Measurements from ENCODE around the gene ASGR1.
"Not testable (repeated sequence)": the region's sequence is repeated elsewhere in the genome, so short reads cannot be mapped to it uniquely, and the experiment has no call there.

ASGR1 gene

DNA sequence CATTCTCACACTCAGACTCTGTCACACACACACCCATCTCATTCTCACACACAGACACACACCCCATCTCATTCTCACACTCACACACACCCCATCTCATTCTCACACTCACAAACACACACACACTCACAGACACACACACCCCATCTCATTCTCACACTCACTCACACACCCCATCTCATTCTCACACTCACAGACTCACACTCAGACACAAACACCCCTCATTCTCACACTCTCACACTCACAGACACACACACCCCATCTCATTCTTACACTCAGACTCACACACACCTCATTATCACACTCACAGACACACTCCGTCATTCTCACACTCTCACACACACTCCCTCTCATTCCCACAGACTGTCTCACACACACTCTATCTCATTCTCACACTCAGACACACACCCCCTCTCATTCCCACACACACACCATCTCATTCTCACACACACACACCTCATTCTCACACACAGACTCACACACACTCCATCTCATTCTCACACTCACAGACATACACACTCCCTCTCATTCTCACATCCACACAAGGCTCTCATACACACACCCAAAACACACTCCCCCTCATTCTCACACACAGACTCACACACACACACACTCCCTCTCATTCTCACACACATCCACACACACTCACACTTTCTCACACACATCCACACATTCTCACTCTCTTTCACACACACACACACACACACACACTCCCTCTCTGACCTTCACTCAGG is 2.9 kb downstream of the ASGR1 start:
- DNase-seq (ENCODE audit: low spot score) = no peak
- no peak overlapping the region for H3K27ac ChIP-seq (ENCODE audit: poor library complexity, severe bottlenecking)
- no peaks in the 10 kb centered on the region for H3K9me3 ChIP-seq (ENCODE audit: severe bottlenecking)
- H3K4me1 ChIP-seq (ENCODE audit: insufficient read depth, poor library complexity, severe bottlenecking) = no peaks in the 10 kb centered on the region
- H3K27me3 ChIP-seq (ENCODE audit: insufficient read depth, poor library complexity, severe bottlenecking) = no peaks in the 10 kb centered on the region
- H3K4me3 ChIP-seq (ENCODE audit: severe bottlenecking) = no peak overlapping the region
- no peak for ATAC-seq (ENCODE audit: low read depth)
- TF ChIP-seq, protein P1, sequence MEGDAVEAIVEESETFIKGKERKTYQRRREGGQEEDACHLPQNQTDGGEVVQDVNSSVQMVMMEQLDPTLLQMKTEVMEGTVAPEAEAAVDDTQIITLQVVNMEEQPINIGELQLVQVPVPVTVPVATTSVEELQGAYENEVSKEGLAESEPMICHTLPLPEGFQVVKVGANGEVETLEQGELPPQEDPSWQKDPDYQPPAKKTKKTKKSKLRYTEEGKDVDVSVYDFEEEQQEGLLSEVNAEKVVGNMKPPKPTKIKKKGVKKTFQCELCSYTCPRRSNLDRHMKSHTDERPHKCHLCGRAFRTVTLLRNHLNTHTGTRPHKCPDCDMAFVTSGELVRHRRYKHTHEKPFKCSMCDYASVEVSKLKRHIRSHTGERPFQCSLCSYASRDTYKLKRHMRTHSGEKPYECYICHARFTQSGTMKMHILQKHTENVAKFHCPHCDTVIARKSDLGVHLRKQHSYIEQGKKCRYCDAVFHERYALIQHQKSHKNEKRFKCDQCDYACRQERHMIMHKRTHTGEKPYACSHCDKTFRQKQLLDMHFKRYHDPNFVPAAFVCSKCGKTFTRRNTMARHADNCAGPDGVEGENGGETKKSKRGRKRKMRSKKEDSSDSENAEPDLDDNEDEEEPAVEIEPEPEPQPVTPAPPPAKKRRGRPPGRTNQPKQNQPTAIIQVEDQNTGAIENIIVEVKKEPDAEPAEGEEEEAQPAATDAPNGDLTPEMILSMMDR (IDR thresholded peaks at IDR 0.05; ENCODE audit: poor library complexity, severe bottlenecking) = no peak
- no peaks in the 10 kb centered on the region for H3K36me3 ChIP-seq (ENCODE audit: low read depth)

DNA sequence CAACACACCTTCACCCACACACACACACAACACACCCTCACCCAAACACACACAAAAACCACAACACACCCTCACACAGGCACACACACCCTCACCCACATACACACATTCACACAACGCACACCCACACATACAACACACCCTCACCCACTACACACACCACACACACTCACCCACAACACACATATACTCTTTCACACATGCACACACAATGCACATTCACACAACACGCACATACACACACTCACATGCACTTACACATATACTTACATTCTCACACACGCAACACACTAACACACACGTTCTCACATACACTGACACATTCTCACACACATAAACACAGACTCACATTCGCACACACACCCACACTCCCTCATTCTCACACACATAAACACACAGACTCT is 3.8 kb downstream of the ASGR1 start:
- H3K4me3 ChIP-seq (ENCODE audit: severe bottlenecking) = no peak overlapping the region
- TF ChIP-seq, protein P1 (IDR thresholded peaks at IDR 0.05; ENCODE audit: poor library complexity, severe bottlenecking) = no peak
- ATAC-seq (ENCODE audit: low read depth) = no peak
- no peaks in the 10 kb centered on the region for H3K27me3 ChIP-seq (ENCODE audit: insufficient read depth, poor library complexity, severe bottlenecking)
- DNase-seq (ENCODE audit: low spot score) = no peak
- no peaks in the 10 kb centered on the region for H3K4me1 ChIP-seq (ENCODE audit: insufficient read depth, poor library complexity, severe bottlenecking)
- no peak overlapping the region for H3K27ac ChIP-seq (ENCODE audit: poor library complexity, severe bottlenecking)
- no peaks in the 10 kb centered on the region for H3K36me3 ChIP-seq (ENCODE audit: low read depth)
- peaks cover 1% of the 10 kb centered on the region for H3K9me3 ChIP-seq (ENCODE audit: severe bottlenecking)

DNA sequence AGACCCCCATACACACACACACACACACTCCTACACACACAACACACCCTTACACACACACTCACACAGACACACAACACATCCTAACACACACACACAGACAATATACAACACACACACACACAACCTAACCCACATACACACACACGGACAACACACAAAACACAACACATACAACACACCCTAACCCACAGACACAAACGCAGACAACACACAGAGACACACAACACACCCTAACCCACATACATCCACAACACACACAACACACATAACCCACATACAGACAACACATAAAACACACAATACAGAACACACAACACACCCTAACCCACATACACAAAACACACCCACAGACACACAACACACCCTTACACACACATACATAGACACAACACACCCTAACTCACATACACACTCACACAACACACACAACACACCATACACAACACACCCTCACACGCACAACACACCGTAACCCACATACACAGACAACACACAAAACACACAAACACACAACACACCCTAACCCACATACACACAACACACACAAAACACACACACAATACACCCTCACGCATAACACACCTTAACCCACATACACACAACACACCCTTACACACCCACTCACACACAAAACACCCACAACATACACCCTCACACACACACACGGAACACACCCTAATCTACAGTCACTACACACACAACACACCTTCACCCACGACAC is 4.4 kb downstream of the ASGR1 start:
- no peaks in the 10 kb centered on the region for H3K4me1 ChIP-seq (ENCODE audit: insufficient read depth, poor library complexity, severe bottlenecking)
- no peak overlapping the region for H3K27ac ChIP-seq (ENCODE audit: poor library complexity, severe bottlenecking)
- H3K36me3 ChIP-seq (ENCODE audit: low read depth) = no peaks in the 10 kb centered on the region
- ATAC-seq (ENCODE audit: low read depth) (no peak), DNase-seq (ENCODE audit: low spot score) (no peak)
- H3K9me3 ChIP-seq (ENCODE audit: severe bottlenecking) = peaks cover 3% of the 10 kb centered on the region
- no peak overlapping the region for H3K4me3 ChIP-seq (ENCODE audit: severe bottlenecking)
- TF ChIP-seq, protein P1 (IDR thresholded peaks at IDR 0.05; ENCODE audit: poor library complexity, severe bottlenecking) = no peak
- no peaks in the 10 kb centered on the region for H3K27me3 ChIP-seq (ENCODE audit: insufficient read depth, poor library complexity, severe bottlenecking)

DNA sequence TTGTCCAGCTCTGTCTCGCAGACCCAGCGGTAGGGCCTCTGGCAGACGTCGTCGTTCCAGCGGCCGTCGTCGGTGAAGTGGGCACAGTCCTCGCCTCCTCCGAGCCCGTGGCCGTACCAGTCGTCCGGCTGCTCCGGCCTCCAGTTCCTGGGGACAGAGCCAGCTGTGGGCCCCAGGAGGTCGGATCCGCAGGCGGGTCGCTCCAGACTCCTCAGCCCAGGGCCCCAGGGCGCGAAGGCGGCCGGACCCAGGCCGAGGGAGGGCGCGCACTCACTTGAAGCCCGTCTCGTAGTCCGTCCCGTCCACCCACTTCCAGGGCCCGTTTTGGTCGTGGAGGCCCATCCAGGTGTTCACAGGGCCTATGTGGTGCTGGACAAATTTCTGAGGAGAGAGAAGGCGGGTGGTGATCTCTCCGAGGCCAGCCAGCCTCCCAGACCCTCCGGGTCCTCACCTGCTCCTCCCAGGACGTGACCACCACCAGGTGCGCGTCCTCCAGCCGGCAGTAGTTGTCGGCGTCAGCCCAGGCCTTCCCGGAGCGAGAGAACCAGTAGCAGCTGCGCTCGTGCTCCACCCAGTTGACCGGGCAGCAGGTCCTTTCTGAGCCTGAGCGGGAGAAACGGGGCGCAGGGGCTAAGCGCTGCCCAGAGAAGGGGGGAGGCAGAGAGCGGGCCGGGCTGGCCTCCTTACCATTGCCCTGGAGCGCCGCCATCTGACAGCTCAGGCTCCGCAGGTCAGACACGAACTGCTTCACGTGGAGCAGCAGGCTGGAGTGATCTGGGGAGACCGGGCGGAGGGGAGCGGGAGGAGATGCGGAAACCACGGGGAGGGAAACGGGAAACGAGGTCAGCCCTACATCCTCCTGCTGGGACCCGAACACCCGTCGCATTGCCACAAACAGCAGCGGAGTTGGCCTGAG is 5.2 kb downstream of the ASGR1 start:
- Histone ChIP-seq H3K9me3 (ENCODE audit: severe bottlenecking) (peaks cover 3% of the 10 kb centered on the region), H3K27ac (ENCODE audit: poor library complexity, severe bottlenecking) (no peak overlapping the region), H3K27me3 (ENCODE audit: insufficient read depth, poor library complexity, severe bottlenecking) (no peaks in the 10 kb centered on the region), H3K36me3 (ENCODE audit: low read depth) (no peaks in the 10 kb centered on the region), H3K4me3 (ENCODE audit: severe bottlenecking) (no peak overlapping the region), H3K4me1 (ENCODE audit: insufficient read depth, poor library complexity, severe bottlenecking) (no peaks in the 10 kb centered on the region)
- TF ChIP-seq, protein P1 (IDR thresholded peaks at IDR 0.05; ENCODE audit: poor library complexity, severe bottlenecking) = no peak
- DNase-seq (ENCODE audit: low spot score) (no peak), ATAC-seq (ENCODE audit: low read depth) (peak; percentile 37; the same call in 2 of the 3 replicates)

DNA sequence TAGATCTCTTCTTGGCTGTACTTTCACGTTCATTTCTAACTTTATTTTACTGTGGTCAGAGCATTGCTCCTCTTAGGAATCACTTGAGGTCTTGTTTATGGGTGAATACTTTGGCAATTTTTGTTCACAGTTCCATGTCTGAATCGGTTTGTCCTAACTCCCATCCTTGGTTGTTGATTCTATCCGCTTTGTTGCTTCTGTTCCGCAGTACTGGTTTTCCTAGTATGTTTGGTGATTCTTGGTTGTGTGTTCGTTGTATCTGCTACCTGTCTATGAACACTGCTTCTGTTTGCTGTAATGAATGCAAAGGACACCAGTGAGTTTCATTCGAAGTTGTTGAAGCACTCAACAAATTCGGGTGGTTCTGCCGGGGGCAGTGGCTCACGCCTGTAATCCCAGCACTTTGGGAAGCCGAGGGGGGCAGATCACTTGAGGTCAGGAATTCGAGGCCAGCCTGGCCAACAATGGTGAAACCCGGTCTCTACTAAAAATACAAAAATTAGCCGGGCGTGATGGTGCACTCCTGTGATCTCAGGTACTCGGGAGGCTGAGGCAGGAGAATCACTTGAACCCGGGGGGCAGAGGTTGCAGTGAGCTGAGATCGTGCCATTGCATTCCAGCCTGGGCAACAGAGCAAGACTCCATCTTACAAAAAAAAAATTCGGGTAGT is 6.5 kb downstream of the ASGR1 start:
- H3K36me3 ChIP-seq (ENCODE audit: low read depth) = not testable (repeated sequence)

DNA sequence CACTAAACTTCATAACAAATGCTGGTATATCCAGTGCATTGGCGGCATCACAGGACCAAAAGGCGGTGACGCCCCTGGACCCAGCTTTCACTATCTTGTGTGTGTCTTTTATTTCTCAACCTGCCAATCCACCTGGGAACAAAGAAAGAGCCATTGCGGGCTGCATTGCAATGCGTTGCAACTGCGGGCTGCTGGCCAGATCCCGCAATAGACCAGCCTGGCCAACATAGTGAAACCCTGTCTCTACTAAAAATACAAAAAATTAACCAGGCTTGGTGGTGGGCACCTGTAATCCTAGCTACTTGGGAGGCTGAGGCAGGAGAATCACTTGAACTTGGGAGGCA is 9.6 kb downstream of the ASGR1 start:
- ATAC-seq (ENCODE audit: low read depth); H3K36me3 ChIP-seq (ENCODE audit: low read depth): not testable (repeated sequence)

More for the DNA sequence above, 6.5 kb downstream of the ASGR1 start:
- H3K9me3 ChIP-seq (ENCODE audit: severe bottlenecking); H3K27ac ChIP-seq (ENCODE audit: poor library complexity, severe bottlenecking); ATAC-seq (ENCODE audit: low read depth); H3K27me3 ChIP-seq (ENCODE audit: insufficient read depth, poor library complexity, severe bottlenecking); H3K4me3 ChIP-seq (ENCODE audit: severe bottlenecking); DNase-seq (ENCODE audit: low spot score); H3K4me1 ChIP-seq (ENCODE audit: insufficient read depth, poor library complexity, severe bottlenecking): not testable (repeated sequence)

More for the DNA sequence above, 9.6 kb downstream of the ASGR1 start:
- H3K27ac ChIP-seq (ENCODE audit: poor library complexity, severe bottlenecking); H3K4me1 ChIP-seq (ENCODE audit: insufficient read depth, poor library complexity, severe bottlenecking); DNase-seq (ENCODE audit: low spot score); H3K4me3 ChIP-seq (ENCODE audit: severe bottlenecking); H3K9me3 ChIP-seq (ENCODE audit: severe bottlenecking); H3K27me3 ChIP-seq (ENCODE audit: insufficient read depth, poor library complexity, severe bottlenecking): not testable (repeated sequence)

Measured in RWPE2 (cell line).